Medulla oblongata (tissue), 1 donor: ENCODE results near the gene FAM120B.

ENCODE experiments used
- DNase-seq: peaks from one replicate; pipeline ENCODE4 v3.0.0-alpha.2; 2015; ENCODE audit errors: extremely low spot score

Gene FAM120B

GRCh38 chr6:170355661-170356060 lies 49.1 kb downstream of the FAM120B start:
- DNase-seq: no peak

- no peak for DNase-seq
These were observed 51.3 kb downstream of the FAM120B start for GRCh38 chr6:170357812-170358211.

- no peak for DNase-seq
These were observed 51.9 kb downstream of the FAM120B start for GRCh38 chr6:170358496-170358895.

GRCh38 chr6:170360476-170360875 lies 53.9 kb downstream of the FAM120B start:
- no peak for DNase-seq

GRCh38 chr6:170361335-170361734 lies 54.8 kb downstream of the FAM120B start:
- no peak for DNase-seq

GRCh38 chr6:170362121-170362520 lies 55.6 kb downstream of the FAM120B start:
- no peak for DNase-seq

GRCh38 chr6:170363255-170363654 lies 56.7 kb downstream of the FAM120B start:
- DNase-seq: peak; percentile 27

GRCh38 chr6:170365121-170365520 lies 58.6 kb downstream of the FAM120B start:
- no peak for DNase-seq

GRCh38 chr6:170365593-170365992 lies 59.0 kb downstream of the FAM120B start:
- no peak for DNase-seq

- DNase-seq: peak; percentile 49
These were observed 59.8 kb downstream of the FAM120B start for GRCh38 chr6:170366248-170366960.

GRCh38 chr6:170367241-170367640 lies 60.7 kb downstream of the FAM120B start:
- DNase-seq: peak; percentile 35

- DNase-seq: no peak
These were observed 62.0 kb downstream of the FAM120B start for GRCh38 chr6:170368544-170368943.

- DNase-seq: no peak
These were observed 62.8 kb downstream of the FAM120B start for GRCh38 chr6:170369403-170369802.

GRCh38 chr6:170370416-170370815 lies 63.9 kb downstream of the FAM120B start:
- DNase-seq: no peak

- no peak for DNase-seq
These were observed 64.5 kb downstream of the FAM120B start for GRCh38 chr6:170371080-170371479.

GRCh38 chr6:170371588-170371987 lies 65.0 kb downstream of the FAM120B start:
- peak; percentile 87 for DNase-seq

GRCh38 chr6:170372380-170373325 lies 66.1 kb downstream of the FAM120B start:
- no peak for DNase-seq

- DNase-seq: no peak
These were observed 68.2 kb downstream of the FAM120B start for GRCh38 chr6:170374571-170375444.

GRCh38 chr6:170375661-170376060 lies 69.1 kb downstream of the FAM120B start:
- no peak for DNase-seq

- no peak for DNase-seq
These were observed 70.0 kb downstream of the FAM120B start for GRCh38 chr6:170376386-170377043.

- DNase-seq: no peak
These were observed 71.9 kb downstream of the FAM120B start for GRCh38 chr6:170378502-170378901.
